NCI-H1694 (cell line): ENCODE measurements around the gene PHF10.

ENCODE experiments used
- DNase-seq: peaks from one replicate; lab custom pipeline; 2025; lab: John Stamatoyannopoulos, UW

The PHF10 gene

DNA sequence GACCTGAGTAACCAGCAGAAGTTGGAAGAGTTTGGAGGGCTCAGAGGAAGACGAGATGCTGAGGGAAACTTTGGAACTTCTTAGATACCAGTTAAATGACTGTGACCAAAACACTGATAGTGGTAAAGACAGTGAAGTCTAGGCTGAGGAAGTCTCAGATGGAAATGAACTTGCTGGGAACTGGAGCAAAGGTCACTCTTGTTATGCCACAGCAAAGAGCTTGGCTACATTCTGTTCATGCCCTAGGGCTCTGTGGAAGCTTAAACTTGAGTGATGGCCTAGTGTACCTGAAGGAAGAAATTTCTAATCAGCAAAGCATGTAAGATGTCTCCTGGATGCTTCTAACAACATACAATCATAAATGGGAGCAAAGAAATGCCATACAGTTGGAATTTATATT, 47.2 kb downstream of the PHF10 start:
- no peak for DNase-seq

DNA sequence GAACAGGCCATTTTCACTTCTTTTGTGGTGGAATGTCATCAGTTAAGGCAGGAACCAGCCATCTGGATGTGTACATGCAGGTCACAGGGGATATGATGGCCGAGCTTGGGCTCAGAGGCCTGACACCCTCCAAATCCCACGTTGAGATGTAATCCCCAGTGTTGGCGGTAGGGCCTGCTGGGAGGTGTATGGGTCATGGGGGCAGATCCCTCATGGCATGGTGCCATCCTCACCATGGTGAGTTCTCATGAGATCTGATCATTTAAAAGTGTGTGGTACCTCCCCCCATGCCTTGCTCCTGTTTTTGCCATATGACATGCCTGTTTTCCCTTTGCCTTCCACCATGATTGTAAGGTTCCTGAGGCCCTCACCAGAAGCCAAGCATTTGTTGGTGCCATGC, 49.3 kb downstream of the PHF10 start:
- DNase-seq = no peak

DNA sequence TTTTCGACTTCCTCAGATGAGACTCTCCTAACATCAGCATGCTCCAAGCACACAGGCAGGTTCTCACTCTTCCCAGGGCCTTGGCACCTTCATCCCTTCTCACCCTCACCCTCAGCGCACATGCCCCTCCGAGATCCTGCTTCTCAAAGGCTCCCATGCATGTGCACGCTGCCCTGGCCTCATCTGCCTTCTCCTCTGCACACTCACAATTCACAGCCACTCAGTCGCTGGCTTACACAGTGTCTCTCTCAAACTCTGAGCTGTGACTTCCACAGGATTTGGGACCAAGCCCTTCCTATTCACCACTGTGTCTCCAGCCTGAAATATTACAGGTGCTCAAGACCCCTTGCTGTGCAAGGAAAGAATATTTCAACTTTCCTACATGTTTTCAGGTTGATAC, 52.7 kb downstream of the PHF10 start:
- no peak for DNase-seq

GRCh38 chr6:169669889-169670288, 54.4 kb downstream of the PHF10 start:
- DNase-seq = no peak

- DNase-seq = no peak
These were observed 55.2 kb downstream of the PHF10 start for GRCh38 chr6:169669147-169669546.

DNA sequence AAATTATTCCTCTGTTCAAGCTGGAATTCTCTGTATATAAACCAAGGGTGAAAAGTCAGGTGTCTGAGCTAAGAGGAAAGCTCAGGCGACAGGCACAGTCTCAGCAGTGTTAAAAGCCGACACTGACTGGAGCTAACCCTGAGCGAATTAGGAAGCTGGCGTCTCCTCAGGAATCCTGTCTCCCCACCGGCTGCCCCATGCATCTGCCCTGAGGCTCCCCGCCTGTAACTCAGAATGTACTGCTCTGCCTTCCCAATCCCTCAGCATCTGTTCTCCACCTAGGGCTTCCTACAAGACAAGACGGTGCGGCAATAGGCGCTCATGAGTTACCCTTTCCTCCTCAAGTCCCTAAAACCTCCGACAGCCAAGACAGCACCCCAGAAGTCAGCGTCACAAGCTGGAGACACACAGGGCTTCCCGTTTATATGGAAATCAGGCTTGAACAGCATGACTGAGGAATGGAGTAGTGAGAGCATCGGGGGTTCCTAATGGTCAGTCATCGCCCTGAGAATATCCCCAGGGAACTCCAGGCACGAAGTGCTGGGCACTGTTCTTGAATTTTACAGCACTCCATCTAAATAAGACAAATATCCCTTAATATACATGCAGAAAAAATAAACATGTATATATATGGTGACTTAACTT, 56.0 kb downstream of the PHF10 start:
- no peak for DNase-seq

DNA sequence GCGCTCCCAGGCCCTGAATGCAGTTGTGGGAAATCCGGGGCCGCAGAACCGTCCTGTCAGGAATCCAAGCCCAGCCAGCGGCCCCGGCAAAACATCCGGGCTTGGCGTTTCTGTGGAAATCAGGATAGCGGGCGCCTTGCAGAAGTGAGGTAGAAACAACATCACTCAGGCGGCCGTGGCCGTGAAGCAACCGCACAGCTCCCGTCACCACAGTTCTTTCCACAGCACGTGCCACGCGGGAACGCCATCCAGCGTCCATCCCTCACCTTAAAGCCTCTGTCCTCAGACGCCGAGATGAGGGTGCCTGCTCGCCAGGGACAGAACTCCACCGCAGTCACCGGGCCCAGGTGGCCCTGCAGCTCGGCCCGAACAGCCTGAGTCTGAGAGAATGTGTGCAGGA, 56.6 kb downstream of the PHF10 start:
- DNase-seq = no peak

DNA sequence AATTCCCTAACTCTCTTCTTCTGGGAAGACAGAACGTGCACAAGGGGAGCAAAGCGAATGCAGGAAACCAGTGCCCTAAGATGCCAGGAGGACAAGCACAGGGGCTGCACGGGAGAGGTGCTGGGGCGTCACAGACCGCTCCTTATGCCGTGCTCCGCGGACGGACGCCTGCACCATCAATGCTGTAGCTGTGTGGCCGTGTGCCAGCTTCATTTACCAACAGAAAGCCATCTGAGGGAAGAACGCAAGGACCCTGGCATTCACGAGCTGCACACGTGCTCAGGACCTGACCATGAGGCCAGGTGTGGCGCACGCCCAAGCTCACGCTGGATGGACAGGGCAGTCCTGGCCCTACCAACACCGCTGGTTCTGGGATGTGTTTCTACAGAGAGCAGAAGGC, 57.9 kb downstream of the PHF10 start:
- no peak for DNase-seq

DNA sequence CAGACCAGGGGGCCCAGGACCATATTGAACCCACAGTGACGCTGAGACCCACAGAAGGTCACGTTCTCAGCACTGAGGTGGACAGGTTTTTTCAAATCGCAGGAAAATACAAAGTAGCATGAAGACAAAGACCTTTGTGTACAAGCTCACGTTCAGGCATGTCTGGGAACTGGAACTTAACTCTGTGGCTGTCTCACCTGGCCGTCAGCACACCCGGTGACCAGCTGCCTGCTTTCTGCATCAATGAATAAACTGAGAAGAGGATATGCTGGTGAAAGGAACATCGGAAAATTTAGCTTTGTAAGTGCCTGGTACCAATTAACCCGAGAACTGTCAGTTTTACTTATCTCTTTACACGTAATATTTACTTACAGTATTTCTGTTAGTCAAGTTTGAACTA, 59.0 kb downstream of the PHF10 start:
- no peak for DNase-seq

- DNase-seq = no peak
These were observed 60.1 kb downstream of the PHF10 start for GRCh38 chr6:169664227-169664626.

GRCh38 chr6:169663468-169663867, 60.8 kb downstream of the PHF10 start:
- DNase-seq = no peak

- no peak for DNase-seq
These were observed 62.9 kb downstream of the PHF10 start for GRCh38 chr6:169661391-169661756.

DNA sequence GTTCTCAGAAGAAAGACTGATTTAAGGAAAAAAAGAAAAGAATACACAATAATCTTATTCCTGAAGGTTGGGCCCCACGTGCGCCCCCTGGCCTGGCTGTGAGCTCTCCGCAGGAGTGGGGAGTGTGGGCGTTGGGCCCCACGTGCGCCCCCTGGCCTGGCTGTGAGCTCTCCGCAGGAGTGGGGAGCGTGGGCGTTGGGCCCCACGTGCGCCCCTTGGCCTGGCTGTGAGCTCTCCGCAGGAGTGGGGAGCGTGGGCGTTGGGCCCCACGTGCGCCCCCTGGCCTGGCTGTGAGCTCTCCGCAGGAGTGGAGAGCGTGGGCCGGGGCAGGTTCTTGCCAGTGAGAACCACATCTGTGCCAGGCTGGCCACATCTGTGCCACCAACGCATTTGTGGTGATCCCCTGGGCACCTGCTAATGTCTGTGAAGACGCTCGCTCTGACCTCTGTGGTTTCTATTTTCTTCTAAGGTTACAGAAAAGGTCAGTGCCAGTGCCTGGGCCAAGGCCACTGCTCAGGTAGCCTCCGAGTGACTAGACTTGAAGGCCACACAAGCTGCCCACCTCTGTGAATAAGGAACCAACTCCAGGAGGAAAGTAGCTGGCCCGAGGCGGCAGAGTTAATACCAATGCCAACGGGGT, 63.4 kb downstream of the PHF10 start:
- DNase-seq = no peak

- no peak for DNase-seq
These were observed 64.3 kb downstream of the PHF10 start for GRCh38 chr6:169659820-169660610.

DNA sequence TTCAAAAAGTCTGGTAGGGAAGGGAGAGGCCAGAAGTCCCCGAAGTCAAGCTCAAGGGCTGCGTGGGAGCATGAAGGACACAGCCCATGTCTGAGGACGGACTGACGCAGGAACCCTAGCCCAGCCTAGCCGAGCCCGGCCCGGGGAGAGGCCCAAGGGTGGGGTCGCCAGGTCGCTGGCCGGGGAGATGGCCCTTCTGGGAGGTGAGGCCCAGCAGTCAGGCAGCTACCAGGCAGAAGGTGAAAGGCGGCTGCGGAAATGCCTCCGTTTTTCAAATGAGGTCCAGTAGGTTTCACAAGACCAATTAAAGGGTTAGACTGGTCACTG, 67.1 kb downstream of the PHF10 start:
- DNase-seq = no peak

- no peak for DNase-seq
These were observed 67.6 kb downstream of the PHF10 start for GRCh38 chr6:169656546-169657283.

- no peak for DNase-seq
These were observed 69.5 kb downstream of the PHF10 start for GRCh38 chr6:169654598-169655391.
